Mesenchymal stem cell (in vitro differentiated cells and primary cell): ENCODE measurements around the gene HSPA6.
"Not testable (repeated sequence)": the region's sequence is repeated elsewhere in the genome, so short reads cannot be mapped to it uniquely, and the experiment has no call there.

Experiments
- DNase-seq: peaks from one replicate; pipeline ENCODE4 v3.0.0-alpha.2; 2013
- H2AFZ ChIP-seq: one replicate; pipeline ENCODE4 v1.6.1; 2013; ENCODE audit warnings: low read depth, mild to moderate bottlenecking, control low read depth, inconsistent platforms, low read length, moderate library complexity
- H2AK5ac ChIP-seq: 2 replicates; pipeline ENCODE4 v1.6.1; 2013; ENCODE audit warnings: low read length, moderate library complexity, mild to moderate bottlenecking, inconsistent platforms; ENCODE audit not compliant: severe bottlenecking
- H2BK120ac ChIP-seq: one replicate; pipeline ENCODE4 v1.6.1; 2013; ENCODE audit warnings: low read depth, mild to moderate bottlenecking, inconsistent platforms, low read length, moderate library complexity
- H2BK12ac ChIP-seq, 2 experiments: one replicate each; pipeline ENCODE4 v1.6.1; 2013; ENCODE audit warnings: inconsistent platforms in 2 of 2, low read length in 2 of 2, mild to moderate bottlenecking in 2 of 2, moderate library complexity in 2 of 2, control low read depth in 1 of 2
- H2BK15ac ChIP-seq: one replicate; pipeline ENCODE4 v1.6.1; 2013; ENCODE audit warnings: mild to moderate bottlenecking, low read depth, inconsistent platforms; ENCODE audit not compliant: poor library complexity, severe bottlenecking
- H2BK5ac ChIP-seq: 2 replicates; pipeline ENCODE4 v1.6.1; 2013; ENCODE audit warnings: low read depth, mild to moderate bottlenecking, low read length, control low read depth, inconsistent platforms; ENCODE audit not compliant: poor library complexity, severe bottlenecking
- H3K14ac ChIP-seq, 2 experiments: one replicate each; pipeline ENCODE4 v1.6.1; 2013; ENCODE audit warnings: inconsistent platforms in 2 of 2, low read length in 2 of 2, control low read depth in 1 of 2, mild to moderate bottlenecking in 1 of 2, moderate library complexity in 1 of 2
- H3K18ac ChIP-seq, 2 experiments: one replicate each; pipeline ENCODE4 v1.6.1; 2013; ENCODE audit warnings: inconsistent platforms in 2 of 2, low read length in 2 of 2, control low read depth in 1 of 2, low read depth in 1 of 2, mild to moderate bottlenecking in 1 of 2
- H3K23ac ChIP-seq, 2 experiments: one replicate each; pipeline ENCODE4 v1.6.1; 2013; ENCODE audit warnings: inconsistent platforms in 2 of 2, low read length in 2 of 2, mild to moderate bottlenecking in 2 of 2, moderate library complexity in 2 of 2, control low read depth in 1 of 2
- H3K27ac ChIP-seq: 2 replicates; pipeline ENCODE4 v1.5.1; 2013; ENCODE audit warnings: mild to moderate bottlenecking, moderate library complexity, low read length, control low read depth, inconsistent platforms; ENCODE audit not compliant: poor library complexity, severe bottlenecking
- H3K27me3 ChIP-seq, 2 experiments: 2 replicates each; pipeline versions ENCODE4 v1.6.1 to v1.7.0; 2013; ENCODE audit warnings: low read length in 2 of 2, mild to moderate bottlenecking in 2 of 2, moderate library complexity in 2 of 2, control low read depth in 1 of 2, inconsistent platforms in 1 of 2; ENCODE audit not compliant: control insufficient read depth in 1 of 2, insufficient read depth in 1 of 2
- H3K36me3 ChIP-seq, 2 experiments: 2 replicates each; pipeline versions ENCODE4 v1.6.1 to v1.7.0; 2013; ENCODE audit warnings: low read length in 2 of 2, control low read depth in 1 of 2, inconsistent platforms in 1 of 2, low read depth in 1 of 2, mild to moderate bottlenecking in 1 of 2; ENCODE audit not compliant: insufficient read depth in 2 of 2, control insufficient read depth in 1 of 2
- H3K4ac ChIP-seq, 2 experiments: one replicate each; pipeline ENCODE4 v1.6.1; 2013; ENCODE audit warnings: inconsistent platforms in 2 of 2, low read length in 2 of 2, mild to moderate bottlenecking in 2 of 2, moderate library complexity in 2 of 2, control low read depth in 1 of 2, low read depth in 1 of 2
- H3K4me1 ChIP-seq: 2 replicates; pipeline ENCODE4 v1.6.1; 2013; ENCODE audit warnings: low read depth, low read length, control low read depth; ENCODE audit not compliant: control insufficient read depth, insufficient read depth
- H3K4me2 ChIP-seq: 2 replicates; pipeline ENCODE4 v1.6.1; 2013; ENCODE audit warnings: low read length, mild to moderate bottlenecking, inconsistent platforms; ENCODE audit not compliant: poor library complexity, severe bottlenecking
- H3K4me3 ChIP-seq, 2 experiments: 2 replicates each; pipeline versions ENCODE4 v1.5.1 to v1.7.0; 2013; ENCODE audit warnings: low read length in 2 of 2, mild to moderate bottlenecking in 2 of 2, control low read depth in 1 of 2, low read depth in 1 of 2; ENCODE audit not compliant: insufficient read depth in 1 of 2
- H3K79me1 ChIP-seq: replicated peaks from 2 replicates; pipeline ENCODE4 v1.6.1; 2013; ENCODE audit warnings: mild to moderate bottlenecking, control low read depth, low read length, inconsistent platforms; ENCODE audit not compliant: poor library complexity, severe bottlenecking
- H3K9ac ChIP-seq: 2 replicates; pipeline ENCODE4 v1.7.0; 2013; ENCODE audit warnings: mild to moderate bottlenecking, low read length, moderate library complexity
- H3K9me3 ChIP-seq: 2 replicates; pipeline ENCODE4 v1.7.0; 2013; ENCODE audit warnings: mild to moderate bottlenecking, low read length; ENCODE audit not compliant: control insufficient read depth
- H4K8ac ChIP-seq: one replicate; pipeline ENCODE4 v1.6.1; 2013; ENCODE audit warnings: inconsistent platforms, mild to moderate bottlenecking, low read length, moderate library complexity
- H4K91ac ChIP-seq: one replicate; pipeline ENCODE4 v1.6.1; 2013; ENCODE audit warnings: mild to moderate bottlenecking, low read length, inconsistent platforms
- WGBS: methylation state at CpG from one replicate; pipeline ENCODE4 v1.1.7; 2013; ENCODE audit warnings: mixed read lengths; 5-methylcytosine and 5-hydroxymethylcytosine counted together

The HSPA6 gene

GRCh38 chr1:161543125-161543524 is 18.8 kb downstream of the HSPA6 start:
- H3K9ac ChIP-seq: not testable (repeated sequence)

GRCh38 chr1:161545005-161545731 is 20.8 kb downstream of the HSPA6 start:
- not testable (repeated sequence) for H2BK12ac ChIP-seq, H2BK120ac ChIP-seq, H3K14ac ChIP-seq, H3K9me3 ChIP-seq, H2AK5ac ChIP-seq, H4K91ac ChIP-seq, H3K23ac ChIP-seq, H2BK15ac ChIP-seq, H2AFZ ChIP-seq, H3K18ac ChIP-seq, H3K79me1 ChIP-seq, H3K9ac ChIP-seq, H3K4me1 ChIP-seq, DNase-seq, H4K8ac ChIP-seq, H3K4ac ChIP-seq, H3K4me3 ChIP-seq, H3K27ac ChIP-seq, H3K4me2 ChIP-seq, H2BK5ac ChIP-seq, H3K36me3 ChIP-seq
- WGBS: 81% methylated on average over 9 of the region's 11 CpGs
- H3K27me3 ChIP-seq: peaks cover 7 to 18% of the 10 kb centered on the region in 2 experiments

More at GRCh38 chr1:161543125-161543524, 18.8 kb downstream of the HSPA6 start:
- not testable (repeated sequence) for H3K27ac ChIP-seq, H2BK15ac ChIP-seq, H3K9me3 ChIP-seq, H3K14ac ChIP-seq, H2AFZ ChIP-seq, H2BK5ac ChIP-seq, H4K8ac ChIP-seq, H3K4me2 ChIP-seq, H3K4me3 ChIP-seq, H3K23ac ChIP-seq, H2AK5ac ChIP-seq, H3K36me3 ChIP-seq, H3K79me1 ChIP-seq, H3K4me1 ChIP-seq, H4K91ac ChIP-seq, H2BK12ac ChIP-seq, H3K18ac ChIP-seq, H3K4ac ChIP-seq, H2BK120ac ChIP-seq, DNase-seq
- WGBS: no CpG with 5 or more reads among the region's 1 CpG
- H3K27me3 ChIP-seq: peaks cover 7 to 12% of the 10 kb centered on the region in 2 experiments

- H3K27me3 ChIP-seq, H3K14ac ChIP-seq, H3K18ac ChIP-seq: not testable (repeated sequence)
Measured at GRCh38 chr1:161547995-161548741, 23.8 kb downstream of the HSPA6 start.

GRCh38 chr1:161548749-161549406 is 24.5 kb downstream of the HSPA6 start:
- WGBS: no CpG with 5 or more reads among the region's 2 CpGs
- not testable (repeated sequence) for H3K9ac ChIP-seq

More at GRCh38 chr1:161547995-161548741, 23.8 kb downstream of the HSPA6 start:
- not testable (repeated sequence) for H2BK12ac ChIP-seq, H4K91ac ChIP-seq, H2BK120ac ChIP-seq, H2AK5ac ChIP-seq, H3K9me3 ChIP-seq, H3K23ac ChIP-seq, H3K36me3 ChIP-seq, H3K4me3 ChIP-seq, H3K4ac ChIP-seq, H3K9ac ChIP-seq, H4K8ac ChIP-seq, DNase-seq, H2BK5ac ChIP-seq, H3K4me1 ChIP-seq, H3K27ac ChIP-seq, H2BK15ac ChIP-seq, H3K79me1 ChIP-seq, H3K4me2 ChIP-seq, H2AFZ ChIP-seq
- WGBS: 83% methylated on average over 4 of the region's 8 CpGs

More at GRCh38 chr1:161548749-161549406, 24.5 kb downstream of the HSPA6 start:
- H3K9me3 ChIP-seq, H3K36me3 ChIP-seq, DNase-seq, H3K23ac ChIP-seq, H3K4me1 ChIP-seq, H3K14ac ChIP-seq, H3K4me2 ChIP-seq, H2BK12ac ChIP-seq, H4K8ac ChIP-seq, H3K18ac ChIP-seq, H2BK5ac ChIP-seq, H3K27ac ChIP-seq, H2AK5ac ChIP-seq, H2BK15ac ChIP-seq, H3K79me1 ChIP-seq, H3K4me3 ChIP-seq, H4K91ac ChIP-seq, H2AFZ ChIP-seq, H3K4ac ChIP-seq, H3K27me3 ChIP-seq, H2BK120ac ChIP-seq: not testable (repeated sequence)
